WERI-Rb-1 (cell line): ENCODE results near the gene PDZRN4.

ENCODE experiments used
- DNase-seq: peaks from one replicate; pipeline ENCODE4 v3.0.0-alpha.2; 2020
- H3K27ac ChIP-seq: fragments of 250-450 bp; sonication (Bioruptor Pico); 2 replicates; pipeline ENCODE4 v1.5.1; 2020; ENCODE audit warnings: mild to moderate bottlenecking, moderate library complexity
- H3K27me3 ChIP-seq: fragments of 250-450 bp; sonication (Bioruptor Pico); 2 replicates; pipeline ENCODE4 v1.5.1; 2021; ENCODE audit warnings: mild to moderate bottlenecking, low read depth, moderate library complexity; ENCODE audit not compliant: insufficient read depth, severe bottlenecking
- H3K36me3 ChIP-seq: fragments of 250-450 bp; sonication (Bioruptor Pico); 2 replicates; pipeline ENCODE4 v1.5.1; 2020; ENCODE audit warnings: mild to moderate bottlenecking, moderate library complexity
- H3K4me3 ChIP-seq: 2 replicates; pipeline ENCODE4 v1.5.1; 2011; ENCODE audit warnings: low read depth, mild to moderate bottlenecking, control low read depth, low read length
- H3K9me3 ChIP-seq: fragments of 250-450 bp; sonication (Bioruptor Pico); 2 replicates; pipeline ENCODE4 v1.5.1; 2021; ENCODE audit warnings: mild to moderate bottlenecking, moderate library complexity; ENCODE audit not compliant: severe bottlenecking
- CTCF ChIP-seq: IDR thresholded peaks from 2 replicates; pipeline ENCODE4 v1.5.1; 2011; ENCODE audit warnings: low read depth, mild to moderate bottlenecking, control low read depth, inconsistent platforms, low read length

PDZRN4 gene

GRCh38 chr12:41438854-41439541, 250.9 kb downstream of the PDZRN4 start:
- H3K27me3 ChIP-seq = no peaks in the 10 kb centered on the region

GRCh38 chr12:41439801-41440200, 251.7 kb downstream of the PDZRN4 start:
- Histone ChIP-seq H3K4me3 (peak overlapping the region; percentile 29), H3K36me3 (no peaks in the 10 kb centered on the region), H3K27me3 (no peaks in the 10 kb centered on the region), H3K9me3 (no peaks in the 10 kb centered on the region), H3K27ac (peak overlapping the region; percentile 72)
- peak; percentile 18 for DNase-seq
- no peak for TF ChIP-seq CTCF

More at GRCh38 chr12:41438854-41439541, 250.9 kb downstream of the PDZRN4 start:
- H3K36me3 ChIP-seq = no peaks in the 10 kb centered on the region
- peak overlapping the region; percentile 38 for H3K4me3 ChIP-seq
- no peak for DNase-seq
- no peak for TF ChIP-seq CTCF
- peak overlapping the region; percentile 72 for H3K27ac ChIP-seq
- H3K9me3 ChIP-seq = no peaks in the 10 kb centered on the region

GRCh38 chr12:41441180-41441579, 253.1 kb downstream of the PDZRN4 start:
- no peak for DNase-seq
- no peak for TF ChIP-seq CTCF
- H3K9me3 ChIP-seq = no peaks in the 10 kb centered on the region
- H3K27me3 ChIP-seq = no peaks in the 10 kb centered on the region
- H3K36me3 ChIP-seq = no peaks in the 10 kb centered on the region
- H3K4me3 ChIP-seq = no peak overlapping the region
- no peak overlapping the region for H3K27ac ChIP-seq

- no peak overlapping the region for H3K4me3 ChIP-seq
- H3K27me3 ChIP-seq = no peaks in the 10 kb centered on the region
- no peaks in the 10 kb centered on the region for H3K9me3 ChIP-seq
- no peak for DNase-seq
- no peaks in the 10 kb centered on the region for H3K36me3 ChIP-seq
- no peak overlapping the region for H3K27ac ChIP-seq
- no peak for TF ChIP-seq CTCF
These were observed 254.8 kb downstream of the PDZRN4 start for GRCh38 chr12:41442896-41443295.

GRCh38 chr12:41443690-41444089, 255.6 kb downstream of the PDZRN4 start:
- no peak overlapping the region for H3K27ac ChIP-seq
- H3K27me3 ChIP-seq = no peaks in the 10 kb centered on the region
- no peak for TF ChIP-seq CTCF

More at GRCh38 chr12:41443690-41444089, 255.6 kb downstream of the PDZRN4 start:
- no peak overlapping the region for H3K4me3 ChIP-seq
- no peak for DNase-seq
- no peaks in the 10 kb centered on the region for H3K36me3 ChIP-seq
- H3K9me3 ChIP-seq = no peaks in the 10 kb centered on the region
